Body of pancreas (tissue), 4 donors: Measurements from ENCODE around the gene SLC29A3. TPM values are rescaled to one million over a fixed set of nuclear protein-coding genes. Genes with fewer than 3 reads are reported as not detected.

Source experiments
- ATAC-seq: fragments of 150-250 bp; one replicate; pipeline ENCODE4 v1.9.1; 2016
- DNase-seq, 4 donors: peaks; one replicate each; pipeline ENCODE4 v3.0.0-alpha.2; 2019
- H3K27ac ChIP-seq, 4 donors: fragments of 200-600 bp; sonication (generic); 1 replicate in 3 of 4; 2 replicates in 1 of 4; pipeline versions ENCODE4 v1.5.1 to v1.6.1; 2016 to 2019; ENCODE audit warnings: mild to moderate bottlenecking in 1 of 4, mixed read lengths in 1 of 4, moderate library complexity in 1 of 4
- H3K27me3 ChIP-seq, 2 donors: fragments of 200-600 bp; sonication (generic); one replicate each; pipeline ENCODE4 v1.6.0; 2016; ENCODE audit warnings: mild to moderate bottlenecking in 1 of 2
- H3K36me3 ChIP-seq, 2 donors: fragments of 200-600 bp; sonication (generic); replicated peaks in 1 of 2; 2 replicates each; pipeline ENCODE4 v1.5.1; 2016; ENCODE audit warnings: low read depth in 2 of 2; ENCODE audit not compliant: insufficient read depth in 1 of 2
- H3K4me1 ChIP-seq: fragments of 200-600 bp; sonication (generic); one replicate; pipeline ENCODE4 v1.6.0; 2016
- H3K4me3 ChIP-seq, 2 donors: fragments of 200-600 bp; sonication (generic); 1 replicate in 1 of 2; 2 replicates in 1 of 2; pipeline ENCODE4 v1.5.1; 2016 to 2019
- H3K9me3 ChIP-seq, 3 donors: fragments of 200-600 bp; sonication (generic); 1 replicate in 2 of 3; 2 replicates in 1 of 3; pipeline ENCODE4 v1.5.1; 2016
- POLR2A ChIP-seq, 3 donors: fragments of 450-650 bp; IDR thresholded peaks; one replicate each; pipeline ENCODE4 v1.6.1; 2016; ENCODE audit warnings: antibody characterized with exemption in 3 of 3, mild to moderate bottlenecking in 2 of 3
- WGBS, 2 donors: methylation state at CpG; one replicate each; pipeline ENCODE4 v1.1.5; 2017; 5-methylcytosine and 5-hydroxymethylcytosine counted together
- intact Hi-C: fragments of 100-400 bp; cut with DNase I; formaldehyde crosslinking; loops from one replicate; pipeline ENCODE4 v1.15.1; 2023
- total RNA-seq, 2 donors: library from RNA; depleted of rRNA; stranded (reverse); fragments of >200 nt; gene quantifications; one replicate each; pipeline ENCODE4 v1.1.0, GENCODE V29; 2016
- TF ChIP-seq, protein P1 (sequence below), 7 experiments: fragments of 450-650 bp in 4 of 7; fragments of 200-600 bp in 3 of 7; sonication (generic) in 3 of 7; IDR thresholded peaks; one replicate each; pipeline ENCODE4 v1.5.1; 2016 to 2019; ENCODE audit warnings: antibody characterized with exemption in 7 of 7

The SLC29A3 gene
- total RNA-seq, 2 donors from 2014 or later: 0.99 to 5.2 TPM

DNA sequence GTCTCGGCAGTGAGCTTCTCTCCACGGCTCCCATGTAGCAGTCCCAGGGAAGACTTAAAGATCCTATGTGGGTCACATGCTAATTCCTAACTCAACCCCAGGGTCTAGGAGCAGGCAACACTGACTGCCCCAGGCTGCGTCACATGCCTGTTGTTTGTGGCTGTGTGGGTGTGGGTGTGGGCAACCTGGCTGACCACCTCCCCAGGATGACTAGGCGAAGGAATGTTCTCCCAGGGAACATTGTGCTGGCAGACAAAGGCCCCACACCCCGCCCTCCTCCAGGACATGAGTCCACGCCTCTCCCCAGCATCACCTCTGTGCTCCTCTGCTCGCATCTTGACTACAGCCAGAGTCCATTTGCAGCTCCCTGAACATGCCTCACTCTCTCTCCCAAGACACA lies 30.3 kb downstream of the SLC29A3 start:
- 95 to 100% methylated on average over 5 to 7 of the region's 7 CpGs for WGBS, 2 donors
- DNase-seq (no peak), ATAC-seq (no peak)
- no peak overlapping the region for H3K4me3 ChIP-seq
- TF ChIP-seq, protein P1, sequence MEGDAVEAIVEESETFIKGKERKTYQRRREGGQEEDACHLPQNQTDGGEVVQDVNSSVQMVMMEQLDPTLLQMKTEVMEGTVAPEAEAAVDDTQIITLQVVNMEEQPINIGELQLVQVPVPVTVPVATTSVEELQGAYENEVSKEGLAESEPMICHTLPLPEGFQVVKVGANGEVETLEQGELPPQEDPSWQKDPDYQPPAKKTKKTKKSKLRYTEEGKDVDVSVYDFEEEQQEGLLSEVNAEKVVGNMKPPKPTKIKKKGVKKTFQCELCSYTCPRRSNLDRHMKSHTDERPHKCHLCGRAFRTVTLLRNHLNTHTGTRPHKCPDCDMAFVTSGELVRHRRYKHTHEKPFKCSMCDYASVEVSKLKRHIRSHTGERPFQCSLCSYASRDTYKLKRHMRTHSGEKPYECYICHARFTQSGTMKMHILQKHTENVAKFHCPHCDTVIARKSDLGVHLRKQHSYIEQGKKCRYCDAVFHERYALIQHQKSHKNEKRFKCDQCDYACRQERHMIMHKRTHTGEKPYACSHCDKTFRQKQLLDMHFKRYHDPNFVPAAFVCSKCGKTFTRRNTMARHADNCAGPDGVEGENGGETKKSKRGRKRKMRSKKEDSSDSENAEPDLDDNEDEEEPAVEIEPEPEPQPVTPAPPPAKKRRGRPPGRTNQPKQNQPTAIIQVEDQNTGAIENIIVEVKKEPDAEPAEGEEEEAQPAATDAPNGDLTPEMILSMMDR (IDR thresholded peaks at IDR 0.05): no peak
- no peak for TF ChIP-seq POLR2A (IDR thresholded peaks at IDR 0.05)
- no peaks in the 10 kb centered on the region for H3K27me3 ChIP-seq
- H3K36me3 ChIP-seq: no peaks in the 10 kb centered on the region
- intact Hi-C loops: no loop called here
- no peaks in the 10 kb centered on the region for H3K4me1 ChIP-seq
- no peak overlapping the region for H3K27ac ChIP-seq
- no peaks in the 10 kb centered on the region for H3K9me3 ChIP-seq

DNA sequence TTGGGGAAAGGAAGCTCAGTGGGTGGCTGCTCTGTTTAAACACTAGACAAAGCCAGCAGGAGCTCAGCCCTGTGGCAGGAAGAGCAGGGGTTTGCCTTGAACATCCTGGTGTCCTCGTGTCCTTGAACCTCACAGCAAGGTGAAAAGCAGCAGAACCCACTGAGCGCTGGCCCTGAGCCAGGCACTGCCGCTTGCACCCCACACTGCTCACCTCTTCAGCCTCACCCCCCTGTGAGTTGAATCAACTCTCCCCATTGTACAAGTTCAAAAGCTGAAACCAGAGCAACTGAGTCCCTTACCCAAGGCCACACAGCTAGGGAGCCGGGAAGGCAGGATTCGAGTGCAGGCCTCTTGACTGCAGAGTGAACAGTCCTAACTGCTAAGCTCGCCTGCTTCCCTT lies 32.0 kb downstream of the SLC29A3 start:
- H3K4me3 ChIP-seq: no peak overlapping the region
- H3K27me3 ChIP-seq: no peaks in the 10 kb centered on the region
- intact Hi-C loops: no loop called here
- WGBS, 2 donors: 83 to 87% methylated on average over 2 to 6 of the region's 6 CpGs
- ATAC-seq (no peak), DNase-seq (no peak)
- H3K9me3 ChIP-seq: no peaks in the 10 kb centered on the region
- H3K36me3 ChIP-seq: peaks cover 0 to under 1% of the 10 kb centered on the region in 2 donors
- TF ChIP-seq, protein P1 (IDR thresholded peaks at IDR 0.05): no peak
- no peak for TF ChIP-seq POLR2A (IDR thresholded peaks at IDR 0.05)
- H3K27ac ChIP-seq: no peak overlapping the region
- no peaks in the 10 kb centered on the region for H3K4me1 ChIP-seq

DNA sequence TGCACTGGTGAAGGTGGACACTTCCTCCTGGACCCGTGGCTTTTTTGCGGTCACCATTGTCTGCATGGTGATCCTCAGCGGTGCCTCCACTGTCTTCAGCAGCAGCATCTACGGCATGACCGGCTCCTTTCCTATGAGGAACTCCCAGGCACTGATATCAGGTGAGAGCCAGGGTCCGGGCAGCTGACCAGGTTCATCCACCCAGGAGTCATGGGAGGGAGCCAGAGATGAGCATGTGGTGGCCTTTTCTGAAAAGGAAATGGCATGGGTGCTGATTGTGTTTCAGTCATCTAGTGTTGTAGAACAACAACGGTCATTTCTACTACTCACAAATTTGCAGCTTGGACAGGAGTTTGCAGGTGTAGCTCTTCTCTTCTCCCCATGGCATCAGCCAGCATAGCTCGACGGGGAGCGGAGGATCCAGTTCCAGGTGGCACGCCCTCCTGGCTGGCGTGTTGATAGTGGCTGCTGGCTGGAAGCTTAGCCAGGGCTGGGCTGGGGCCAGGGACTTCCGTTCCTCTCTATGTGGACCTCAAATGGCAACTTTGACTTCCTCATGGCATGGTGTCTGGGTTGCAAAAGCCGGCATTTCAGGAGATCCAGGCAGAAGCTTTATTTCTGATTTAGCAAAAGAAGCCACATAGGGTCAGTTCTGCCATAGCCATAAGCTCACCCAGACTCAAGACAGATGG lies 32.7 kb downstream of the SLC29A3 start:
- Histone ChIP-seq H3K4me3 (no peak overlapping the region), H3K36me3 (peaks cover 0 to 3% of the 10 kb centered on the region in 2 donors), H3K27me3 (no peaks in the 10 kb centered on the region), H3K9me3 (no peaks in the 10 kb centered on the region), H3K4me1 (no peaks in the 10 kb centered on the region), H3K27ac (no peak overlapping the region)
- TF ChIP-seq, protein P1 (IDR thresholded peaks at IDR 0.05): no peak
- intact Hi-C loops: no loop called here
- ATAC-seq (no peak), DNase-seq (peak in 2 of 4 donors; percentile 22 to 30)
- WGBS, 2 donors: 69 to 86% methylated on average over 14 of the region's 14 CpGs

DNA sequence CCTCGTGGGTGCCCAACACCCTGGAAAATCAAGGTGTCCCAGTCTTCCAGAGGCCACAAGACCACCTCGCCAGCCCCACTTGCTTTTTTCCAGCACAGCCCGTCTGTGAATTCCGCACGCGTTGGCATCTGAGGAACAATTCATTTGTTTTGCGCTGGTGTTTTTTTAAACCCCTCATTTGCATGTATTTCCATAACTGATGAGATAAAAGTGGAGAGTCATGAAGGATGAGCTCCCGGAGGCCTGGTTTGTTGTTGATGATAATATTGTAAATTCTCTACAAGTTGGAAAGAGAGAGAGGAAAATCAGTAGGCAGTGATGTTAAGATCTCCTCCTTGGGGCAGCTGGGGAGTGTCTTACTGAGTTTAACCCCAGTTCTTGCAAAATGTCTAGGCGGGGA lies 34.6 kb downstream of the SLC29A3 start:
- Histone ChIP-seq H3K4me3 (no peak overlapping the region), H3K27me3 (no peaks in the 10 kb centered on the region), H3K4me1 (no peaks in the 10 kb centered on the region), H3K36me3 (peaks cover 0 to 3% of the 10 kb centered on the region in 2 donors), H3K9me3 (no peaks in the 10 kb centered on the region), H3K27ac (no peak overlapping the region)
- ATAC-seq (no peak), DNase-seq (no peak)
- intact Hi-C loops: no loop called here
- WGBS, 2 donors: 62 to 82% methylated on average over 9 of the region's 9 CpGs
- TF ChIP-seq, protein P1 (IDR thresholded peaks at IDR 0.05): no peak
- no peak for TF ChIP-seq POLR2A (IDR thresholded peaks at IDR 0.05)

DNA sequence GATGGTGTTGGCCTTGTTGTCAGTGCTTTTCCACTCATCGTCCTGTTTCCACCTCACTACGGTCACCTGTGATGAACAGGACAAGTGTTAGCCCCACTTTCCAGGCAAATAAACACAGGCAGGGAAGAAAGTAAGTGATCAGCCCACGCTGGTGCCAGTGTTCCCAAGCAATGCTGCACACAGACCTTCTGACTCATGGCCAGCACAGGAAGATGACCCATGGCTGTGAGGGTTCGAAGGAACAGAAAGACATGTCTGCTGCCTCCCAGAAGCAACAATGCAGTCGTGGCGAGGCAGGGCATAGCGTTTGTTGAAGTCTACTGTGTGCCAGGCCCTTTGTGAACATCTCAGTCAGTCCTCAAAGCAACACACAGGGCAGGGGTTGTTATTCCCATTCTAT lies 35.7 kb downstream of the SLC29A3 start:
- H3K4me1 ChIP-seq: no peaks in the 10 kb centered on the region
- TF ChIP-seq, protein P1 (IDR thresholded peaks at IDR 0.05): no peak
- no peak for TF ChIP-seq POLR2A (IDR thresholded peaks at IDR 0.05)
- H3K27me3 ChIP-seq: no peaks in the 10 kb centered on the region
- ATAC-seq (no peak), DNase-seq (no peak)
- H3K4me3 ChIP-seq: no peak overlapping the region
- no peaks in the 10 kb centered on the region for H3K9me3 ChIP-seq
- H3K36me3 ChIP-seq: peaks cover 0 to 3% of the 10 kb centered on the region in 2 donors
- intact Hi-C loops: no loop called here
- no peak overlapping the region for H3K27ac ChIP-seq
- 74 to 84% methylated on average over 4 to 7 of the region's 7 CpGs for WGBS, 2 donors
